ENCODE data around the gene ADARB1.

Gene ADARB1

DNA sequence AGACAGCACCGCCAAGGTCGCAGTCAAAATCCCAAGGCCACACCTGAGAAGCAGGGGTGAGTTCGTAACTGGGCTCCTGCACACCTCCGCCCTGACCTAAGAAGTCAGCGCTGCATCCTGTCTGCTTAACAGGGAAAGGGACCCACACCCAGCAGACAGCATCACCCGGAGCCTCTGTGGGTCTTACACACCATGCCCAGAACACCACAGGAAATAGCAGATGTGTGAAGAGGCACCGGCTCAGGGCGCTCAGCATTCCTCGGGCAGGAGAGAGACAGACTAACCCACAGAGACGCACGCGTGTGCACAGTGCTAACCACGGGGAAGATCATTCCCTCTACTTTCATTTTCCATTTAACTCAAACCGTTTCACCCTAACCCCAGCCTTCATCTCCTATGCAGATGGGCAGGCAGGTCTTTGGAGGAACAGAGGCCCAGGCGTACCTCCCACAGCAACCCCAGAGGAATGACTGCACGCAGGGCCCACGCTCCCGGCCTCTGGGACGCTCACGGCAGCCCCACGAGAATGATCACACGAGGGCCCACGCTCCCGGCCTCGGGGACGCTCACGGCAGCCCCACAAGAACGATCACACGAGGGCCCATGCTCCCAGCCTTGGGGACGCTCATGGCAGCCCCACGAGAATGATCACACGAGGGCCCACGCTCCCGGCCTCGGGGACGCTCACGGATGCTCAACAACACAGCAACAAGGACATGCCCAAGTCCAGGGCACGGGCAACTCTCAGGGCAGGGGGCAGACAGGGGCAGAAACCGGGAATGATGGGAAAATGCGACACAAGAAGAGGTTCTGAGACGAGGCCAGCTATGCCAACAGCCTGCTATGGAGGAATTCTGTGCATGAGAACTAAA is 192.4 kb downstream of the ADARB1 start:
- no peak for DNase-seq (ENCODE audit: low spot score)

DNA sequence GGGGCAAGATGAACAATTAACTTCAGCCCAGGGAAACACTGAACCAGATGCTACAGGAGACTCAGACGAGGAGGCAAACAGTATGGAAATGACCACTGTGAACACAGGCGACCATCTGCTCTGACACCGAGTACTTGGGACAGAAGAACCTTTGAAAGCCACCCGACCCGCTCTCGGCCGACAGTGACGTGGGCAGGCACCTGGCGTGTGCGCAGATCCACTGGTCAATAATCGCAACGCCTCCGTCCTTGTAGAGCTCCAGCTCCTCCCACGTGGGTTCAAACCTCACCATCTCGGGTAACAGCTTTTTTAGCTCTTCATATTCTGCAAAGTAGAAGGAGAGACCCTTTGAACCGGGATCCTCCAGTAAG is 193.0 kb downstream of the ADARB1 start:
- no peak for DNase-seq (ENCODE audit: low spot score)

DNA sequence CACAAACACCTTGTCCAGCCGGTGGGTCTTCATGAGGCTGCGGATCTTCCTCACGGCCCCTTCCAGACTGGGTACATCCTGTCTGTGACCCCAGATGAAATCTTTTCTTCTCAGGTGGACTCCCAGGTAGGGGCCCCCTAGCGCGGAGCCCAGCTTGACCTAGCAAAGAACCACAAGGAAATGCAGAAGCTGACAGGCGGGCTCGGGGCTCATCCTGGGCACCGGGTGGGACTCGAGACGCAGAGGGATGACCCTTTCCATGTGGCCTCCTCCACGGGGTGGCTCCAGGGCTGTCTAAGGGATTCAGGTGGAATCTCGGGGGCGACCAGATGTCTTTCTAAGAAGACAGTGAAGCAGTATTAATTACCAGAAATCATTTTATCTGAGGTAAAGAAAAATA is 195.5 kb downstream of the ADARB1 start:
- DNase-seq (ENCODE audit: low spot score), result no peak

DNA sequence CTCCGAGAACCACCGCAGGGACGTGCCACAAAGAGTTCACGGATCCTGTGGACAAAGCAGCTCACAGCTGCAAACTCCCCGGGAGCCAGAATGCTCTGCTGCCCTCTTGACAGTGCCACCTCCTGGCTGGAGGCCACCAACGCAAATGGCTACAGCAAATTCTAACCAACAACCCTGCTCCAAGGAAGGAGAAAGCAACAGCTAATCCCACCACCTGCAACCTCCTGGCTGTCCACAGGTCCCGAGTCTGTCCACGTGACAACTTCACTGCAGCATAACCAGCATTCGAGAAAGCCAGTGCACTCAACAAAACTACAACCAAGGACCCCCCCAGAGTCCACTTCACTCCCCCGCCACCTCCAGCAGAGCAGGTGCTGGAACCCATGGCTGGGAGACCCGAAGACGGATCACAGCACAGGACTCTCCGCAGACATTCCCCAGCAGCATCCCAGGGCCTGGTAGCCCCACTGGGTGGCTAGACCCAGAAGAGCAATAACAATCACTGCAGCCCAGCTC is 196.0 kb downstream of the ADARB1 start:
- no peak for DNase-seq (ENCODE audit: low spot score)

Data from NAMALWA (cell line).